Endometrium (tissue), 2 donors: ENCODE measurements around the gene BCAR1.
"Not testable (repeated sequence)": the region's sequence is repeated elsewhere in the genome, so short reads cannot be mapped to it uniquely, and the experiment has no call there.

ENCODE experiments used
- FAIRE-seq: peaks from 2 replicates; lab custom pipeline; 2012; peaks lifted over from hg19 to GRCh38; lab: Jason Lieb, UNC
- donor health status: control.
- donor health status: control.

BCAR1 gene

GRCh38 chr16:75269358-75269757, 17.9 kb upstream of the BCAR1 start:
- not testable (repeated sequence) for FAIRE-seq

DNA sequence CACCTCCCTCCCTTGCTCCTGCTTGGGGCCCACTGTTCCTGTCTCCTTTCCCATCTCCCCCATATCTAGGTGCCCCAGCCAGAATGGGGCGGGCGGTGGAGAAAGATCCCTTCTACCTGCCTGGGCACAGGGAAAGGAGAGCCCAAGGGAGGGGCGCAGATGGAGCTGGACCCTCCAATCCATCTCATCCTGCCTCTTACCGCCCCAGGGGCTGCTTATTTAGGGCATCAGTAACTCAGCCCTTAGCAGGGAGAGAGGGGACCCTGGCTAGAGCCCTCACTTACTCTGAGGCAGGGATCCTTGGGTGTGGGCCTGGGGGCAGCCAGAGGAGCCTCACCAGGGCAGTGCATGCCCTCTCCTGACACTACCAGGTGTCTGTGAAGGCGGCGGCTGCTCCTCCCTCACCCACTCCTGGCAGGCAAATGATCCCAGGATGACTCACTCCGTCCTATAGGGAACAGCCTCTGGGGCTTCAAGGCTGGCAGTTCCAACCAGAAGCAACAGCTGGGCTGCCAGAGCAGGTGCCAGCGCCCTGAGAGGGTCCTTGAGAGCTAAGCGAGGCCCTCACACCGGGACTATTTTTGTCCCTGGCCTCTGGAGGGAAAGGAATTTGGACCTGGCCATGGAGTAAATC, 16.3 kb upstream of the BCAR1 start:
- no peak for FAIRE-seq

DNA sequence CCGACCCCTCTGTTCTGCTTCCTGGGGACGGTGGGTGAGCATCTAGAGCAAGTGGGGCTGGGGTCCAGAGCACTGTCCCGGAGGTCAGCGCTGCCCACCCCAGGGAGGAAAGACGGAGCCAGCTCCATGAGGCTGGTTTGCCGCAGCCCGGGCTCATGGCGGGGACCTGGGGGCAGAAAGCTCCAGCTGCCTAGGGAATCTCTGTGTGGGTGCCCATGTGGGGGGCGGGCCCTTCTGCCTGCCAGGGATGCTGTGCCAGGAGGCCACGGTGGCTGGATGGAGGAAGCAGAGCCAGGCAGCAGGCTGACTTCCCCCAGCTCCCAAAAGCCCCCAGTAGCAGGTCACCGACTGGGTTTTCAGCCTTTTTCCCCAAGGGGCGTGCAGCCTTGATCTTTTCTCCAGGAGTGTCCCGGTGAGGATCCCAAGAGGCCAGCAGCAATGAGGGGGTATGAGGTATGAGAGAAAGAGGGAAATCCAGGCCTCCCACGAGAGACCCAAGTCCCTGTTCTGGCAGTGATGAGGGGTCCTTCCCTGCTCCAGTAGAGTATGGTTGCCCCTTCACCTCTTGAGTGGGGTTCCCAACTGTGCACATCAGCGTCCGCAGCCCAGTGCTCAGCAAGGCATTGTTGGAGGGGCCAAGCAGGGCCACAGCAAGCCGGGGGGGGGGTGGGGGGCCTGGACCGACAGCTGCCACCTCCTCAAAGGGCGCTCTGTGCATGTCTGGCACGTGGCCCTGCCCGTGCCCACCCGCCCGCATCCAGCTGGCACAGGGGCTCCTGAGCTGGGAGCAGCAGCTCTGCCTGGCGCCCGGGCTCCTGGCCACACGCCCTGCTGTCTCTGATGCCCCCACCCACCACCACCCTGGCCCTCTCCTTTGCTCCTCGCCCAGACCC, 15.6 kb upstream of the BCAR1 start:
- no peak for FAIRE-seq

DNA sequence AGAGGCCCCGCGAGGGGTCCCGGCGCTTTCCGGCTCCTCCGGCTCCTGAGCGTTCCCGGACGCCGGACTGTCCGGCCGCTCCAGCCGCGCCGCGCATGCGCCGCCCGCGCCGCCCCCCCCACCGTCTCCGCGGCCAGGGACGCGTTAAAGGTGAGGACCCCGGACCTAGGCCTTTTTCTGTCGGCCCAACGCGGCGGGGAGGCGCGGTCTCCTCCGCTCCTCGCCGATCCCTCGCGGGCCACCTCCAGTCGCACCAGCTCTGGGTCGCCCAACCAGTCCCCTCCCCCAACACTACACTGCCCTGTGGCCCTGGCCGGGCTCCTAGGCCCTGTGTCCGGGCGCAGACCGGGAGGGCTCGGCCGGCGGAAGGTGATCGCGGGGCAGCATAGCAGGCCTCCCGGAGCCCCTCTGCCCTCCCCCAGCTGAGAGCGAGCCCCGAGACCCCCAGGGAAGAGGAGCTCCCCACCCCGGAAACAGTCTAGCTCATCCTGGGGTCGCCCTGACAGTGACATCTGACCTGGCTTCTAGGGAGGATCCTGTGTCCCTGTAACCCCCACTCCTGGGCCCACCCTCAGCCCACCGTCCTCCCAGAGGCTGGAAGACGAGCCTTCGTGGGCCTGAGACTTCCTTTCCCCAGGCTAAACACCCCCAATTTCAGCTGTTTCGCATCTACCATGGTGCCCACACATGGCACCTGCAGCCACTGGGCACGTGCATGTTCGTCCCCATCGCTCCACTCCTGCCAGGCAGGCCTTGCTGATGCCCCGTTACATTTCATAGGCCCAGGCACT, 14.7 kb upstream of the BCAR1 start:
- FAIRE-seq, result no peak

DNA sequence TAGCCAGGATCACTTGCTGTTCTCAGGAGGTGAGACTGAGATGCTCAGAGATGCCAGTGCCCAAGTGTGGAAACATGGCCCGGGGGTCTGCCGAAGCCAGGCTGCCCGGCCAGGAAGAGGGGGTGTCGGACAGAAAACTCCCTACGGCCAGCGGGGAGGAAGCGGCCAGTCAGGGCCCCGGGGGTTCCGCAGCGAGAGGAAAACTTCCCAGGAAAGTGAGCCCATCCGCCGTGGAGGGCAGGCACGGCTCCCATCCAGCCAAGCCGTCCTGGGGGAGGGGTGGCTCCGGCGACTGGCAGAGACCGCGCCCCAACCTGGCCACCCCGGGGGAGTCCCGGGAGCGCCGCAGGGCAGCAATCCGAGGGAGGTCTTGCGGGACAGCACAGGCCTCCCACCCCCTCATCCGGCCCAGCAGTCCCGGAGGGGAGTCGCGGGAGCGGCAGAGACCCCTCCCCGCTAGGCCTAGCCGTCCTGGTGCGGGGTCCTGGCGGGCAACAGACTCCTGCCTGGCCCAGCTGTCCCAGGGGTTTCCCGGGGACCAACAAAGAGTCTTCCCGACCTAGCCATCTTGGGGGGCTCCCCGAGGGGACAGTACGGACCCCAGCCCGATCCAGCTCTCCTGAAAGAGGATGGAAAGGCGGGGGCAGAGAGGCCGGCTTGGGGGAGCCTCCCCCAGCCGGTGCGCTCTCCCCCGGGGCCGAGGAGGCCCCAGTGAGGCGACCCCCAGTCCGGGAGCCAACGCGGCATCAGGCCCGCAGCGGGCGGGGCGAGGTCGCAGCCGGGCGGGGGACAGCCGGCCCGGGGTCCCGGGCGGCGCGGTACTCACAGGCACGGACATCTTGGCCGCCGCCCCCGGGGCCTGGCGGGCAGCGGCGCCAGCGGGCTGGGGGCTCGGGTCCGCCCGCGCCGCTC, 13.8 kb upstream of the BCAR1 start:
- no peak for FAIRE-seq

DNA sequence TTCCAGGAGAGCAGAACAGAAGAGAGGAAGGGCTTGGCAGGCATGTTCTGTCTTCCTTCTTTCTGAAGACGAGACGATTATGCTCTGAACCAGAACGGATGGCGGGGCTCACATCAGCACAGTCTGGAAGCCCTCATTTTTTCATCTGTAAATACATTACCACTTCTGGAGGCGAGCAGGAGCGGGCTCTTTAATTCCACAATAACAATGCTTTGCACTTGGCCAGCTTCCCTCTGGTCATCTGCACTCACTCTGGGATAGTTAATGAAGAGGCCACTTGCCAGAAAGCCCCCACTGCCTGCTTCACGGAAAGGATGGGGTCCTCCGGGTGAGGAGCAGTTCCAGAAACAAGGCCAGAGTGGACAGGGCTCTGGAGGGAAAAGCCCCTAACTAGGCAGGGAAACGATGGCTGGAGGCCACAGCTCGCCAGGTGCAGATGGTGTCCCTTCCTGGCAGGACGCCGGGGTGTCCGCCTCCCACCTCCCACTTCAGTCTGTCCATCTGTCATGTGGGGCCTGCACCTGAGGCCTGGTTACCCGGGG, 13.1 kb upstream of the BCAR1 start:
- peak; percentile 43 for FAIRE-seq

DNA sequence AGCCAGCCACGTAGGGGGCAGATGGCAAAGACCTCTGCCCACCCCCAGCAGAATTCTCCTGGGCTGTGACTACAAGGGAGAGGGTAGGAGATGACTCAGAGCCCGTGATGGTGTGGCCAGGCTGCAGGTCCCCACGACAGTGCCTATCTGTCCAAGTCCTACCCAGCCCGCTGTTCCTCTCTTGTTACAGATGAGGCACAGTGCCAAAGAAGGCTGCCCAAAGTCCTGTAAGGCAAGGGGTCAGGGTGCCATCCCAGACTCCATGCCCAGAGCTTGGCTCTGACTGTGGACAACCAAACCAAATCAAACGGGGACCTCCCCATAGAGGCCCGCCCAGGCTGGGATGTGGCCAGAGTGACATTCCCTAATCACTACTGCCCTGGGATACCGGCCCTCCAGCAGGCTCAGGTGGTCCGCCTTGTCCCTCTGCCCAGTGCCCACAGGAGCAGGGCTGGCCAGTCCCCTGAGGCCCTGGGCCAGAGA, 12.6 kb upstream of the BCAR1 start:
- FAIRE-seq, result no peak

GRCh38 chr16:75263291-75263962, 12.0 kb upstream of the BCAR1 start:
- FAIRE-seq, result no peak

DNA sequence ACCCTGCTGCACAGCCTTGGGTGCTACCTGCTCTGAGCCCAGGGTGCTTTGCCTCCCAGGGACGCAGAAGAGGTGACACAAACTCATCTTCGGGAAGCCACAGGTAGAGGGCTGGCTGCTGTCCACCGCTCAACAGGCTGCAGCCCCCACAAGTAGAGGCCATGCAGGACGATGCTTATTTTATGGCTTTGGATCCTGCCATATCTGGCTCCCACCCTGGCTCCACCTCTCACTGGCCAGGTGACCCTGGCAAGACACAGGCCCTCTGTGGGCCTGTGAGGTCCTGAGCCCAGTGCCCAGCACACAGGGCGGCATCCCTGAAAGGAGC, 11.3 kb upstream of the BCAR1 start:
- no peak for FAIRE-seq

GRCh38 chr16:75262104-75262799, 10.8 kb upstream of the BCAR1 start:
- no peak for FAIRE-seq

DNA sequence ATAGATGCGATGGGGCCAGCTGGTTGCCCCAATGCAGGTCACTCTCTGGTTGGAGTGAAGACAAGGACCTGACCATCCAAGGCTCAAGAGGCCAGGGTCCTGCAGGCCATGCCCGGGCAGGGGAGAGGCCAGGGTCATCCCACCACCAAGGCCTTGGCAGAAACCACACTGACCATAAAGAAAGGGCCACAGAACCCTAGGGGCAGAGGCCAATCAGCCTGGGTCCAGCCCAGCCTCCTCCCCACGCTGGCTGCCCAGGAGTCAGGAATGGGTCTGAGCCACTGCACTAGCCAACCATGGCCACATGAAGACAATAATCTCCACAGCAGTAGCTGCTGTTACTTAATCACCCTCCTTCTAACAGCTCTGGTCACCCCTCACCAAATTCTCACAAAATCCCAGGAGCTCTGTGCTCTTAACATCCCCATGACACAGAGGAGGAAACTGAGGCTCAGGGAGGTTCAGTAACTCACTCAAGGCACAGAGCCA, 10.2 kb upstream of the BCAR1 start:
- FAIRE-seq, result no peak

DNA sequence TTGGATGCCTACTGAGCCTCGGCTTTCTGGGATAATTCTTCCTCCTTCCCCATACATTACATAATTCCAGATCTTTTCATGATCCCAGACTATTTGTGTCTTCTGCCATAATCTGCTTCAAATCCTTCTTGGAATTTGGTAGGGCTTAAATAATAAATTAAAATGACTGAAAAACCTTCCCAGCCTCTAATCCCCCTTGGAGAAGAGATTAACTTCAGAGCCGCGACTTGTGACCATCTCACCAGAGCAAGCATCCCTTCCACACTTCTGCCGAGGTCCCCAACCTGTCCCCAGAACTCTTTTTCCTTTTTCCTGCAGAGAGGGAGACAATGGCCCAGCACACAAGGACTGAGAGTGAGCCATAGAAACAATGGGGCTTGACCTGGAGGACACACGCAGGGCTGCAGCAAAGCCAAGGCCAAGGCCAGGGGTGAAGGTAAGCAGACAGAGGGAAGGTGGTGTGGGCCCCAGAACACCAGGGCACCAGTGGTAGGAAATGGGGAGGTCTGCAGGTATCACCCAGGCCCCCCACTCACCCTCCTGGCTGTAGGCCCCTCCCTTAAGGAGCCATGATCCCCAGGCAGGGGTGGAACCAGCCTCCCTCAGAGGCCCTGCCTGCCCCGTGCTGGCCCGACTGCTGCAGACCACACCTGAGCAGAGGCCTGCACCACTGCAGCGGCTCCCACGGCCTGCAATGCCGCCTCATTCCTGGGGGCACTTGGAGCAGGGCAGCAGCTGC, 9.6 kb upstream of the BCAR1 start:
- no peak for FAIRE-seq

GRCh38 chr16:75258807-75259141, 7.3 kb upstream of the BCAR1 start:
- FAIRE-seq, result no peak

GRCh38 chr16:75257886-75258806, 6.7 kb upstream of the BCAR1 start:
- FAIRE-seq, result no peak

GRCh38 chr16:75256696-75257343, 5.4 kb upstream of the BCAR1 start:
- no peak for FAIRE-seq

- no peak for FAIRE-seq
Measured at GRCh38 chr16:75256059-75256571, 4.7 kb upstream of the BCAR1 start.

GRCh38 chr16:75254359-75254837, 3.0 kb upstream of the BCAR1 start:
- FAIRE-seq, result no peak
